ENCODE data around the gene FCGR1A.
"Not testable (repeated sequence)": the region's sequence is repeated elsewhere in the genome, so short reads cannot be mapped to it uniquely, and the experiment has no call there.

DNA sequence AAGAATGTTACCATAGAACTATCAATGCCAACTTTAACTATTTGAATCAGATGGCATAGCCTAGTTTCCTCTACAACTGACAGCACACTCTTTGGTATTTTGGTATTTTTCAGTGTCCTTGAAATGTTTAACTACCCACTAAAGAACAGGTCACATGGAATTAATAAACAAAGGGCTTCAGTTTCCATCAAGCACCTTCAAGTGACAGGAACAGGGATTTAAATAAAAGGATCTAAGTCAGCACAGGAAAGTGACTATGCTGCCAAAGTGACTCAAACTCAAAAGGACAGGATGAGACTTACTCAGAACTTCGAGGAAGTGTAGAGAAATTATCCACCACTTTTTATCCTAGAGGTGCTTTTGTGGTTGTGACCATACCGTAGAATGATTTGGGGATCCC lies 20.2 kb upstream of the FCGR1A start:
- TF ChIP-seq, protein P1, sequence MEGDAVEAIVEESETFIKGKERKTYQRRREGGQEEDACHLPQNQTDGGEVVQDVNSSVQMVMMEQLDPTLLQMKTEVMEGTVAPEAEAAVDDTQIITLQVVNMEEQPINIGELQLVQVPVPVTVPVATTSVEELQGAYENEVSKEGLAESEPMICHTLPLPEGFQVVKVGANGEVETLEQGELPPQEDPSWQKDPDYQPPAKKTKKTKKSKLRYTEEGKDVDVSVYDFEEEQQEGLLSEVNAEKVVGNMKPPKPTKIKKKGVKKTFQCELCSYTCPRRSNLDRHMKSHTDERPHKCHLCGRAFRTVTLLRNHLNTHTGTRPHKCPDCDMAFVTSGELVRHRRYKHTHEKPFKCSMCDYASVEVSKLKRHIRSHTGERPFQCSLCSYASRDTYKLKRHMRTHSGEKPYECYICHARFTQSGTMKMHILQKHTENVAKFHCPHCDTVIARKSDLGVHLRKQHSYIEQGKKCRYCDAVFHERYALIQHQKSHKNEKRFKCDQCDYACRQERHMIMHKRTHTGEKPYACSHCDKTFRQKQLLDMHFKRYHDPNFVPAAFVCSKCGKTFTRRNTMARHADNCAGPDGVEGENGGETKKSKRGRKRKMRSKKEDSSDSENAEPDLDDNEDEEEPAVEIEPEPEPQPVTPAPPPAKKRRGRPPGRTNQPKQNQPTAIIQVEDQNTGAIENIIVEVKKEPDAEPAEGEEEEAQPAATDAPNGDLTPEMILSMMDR (IDR thresholded peaks at IDR 0.05; ENCODE audit: insufficient read depth, low read length, poor library complexity, severe bottlenecking): not testable (repeated sequence)
- not testable (repeated sequence) for TF ChIP-seq EZH2phosphoT487 (conservative IDR thresholded peaks at IDR 0.05; ENCODE audit: low read length)

Data from SU-DHL-6 (cell line).